ENCODE data around the gene AXIN2.
A peak's percentile ranks its signal among the peaks of the same experiment; 100 is the strongest.

The AXIN2 gene, protein sequence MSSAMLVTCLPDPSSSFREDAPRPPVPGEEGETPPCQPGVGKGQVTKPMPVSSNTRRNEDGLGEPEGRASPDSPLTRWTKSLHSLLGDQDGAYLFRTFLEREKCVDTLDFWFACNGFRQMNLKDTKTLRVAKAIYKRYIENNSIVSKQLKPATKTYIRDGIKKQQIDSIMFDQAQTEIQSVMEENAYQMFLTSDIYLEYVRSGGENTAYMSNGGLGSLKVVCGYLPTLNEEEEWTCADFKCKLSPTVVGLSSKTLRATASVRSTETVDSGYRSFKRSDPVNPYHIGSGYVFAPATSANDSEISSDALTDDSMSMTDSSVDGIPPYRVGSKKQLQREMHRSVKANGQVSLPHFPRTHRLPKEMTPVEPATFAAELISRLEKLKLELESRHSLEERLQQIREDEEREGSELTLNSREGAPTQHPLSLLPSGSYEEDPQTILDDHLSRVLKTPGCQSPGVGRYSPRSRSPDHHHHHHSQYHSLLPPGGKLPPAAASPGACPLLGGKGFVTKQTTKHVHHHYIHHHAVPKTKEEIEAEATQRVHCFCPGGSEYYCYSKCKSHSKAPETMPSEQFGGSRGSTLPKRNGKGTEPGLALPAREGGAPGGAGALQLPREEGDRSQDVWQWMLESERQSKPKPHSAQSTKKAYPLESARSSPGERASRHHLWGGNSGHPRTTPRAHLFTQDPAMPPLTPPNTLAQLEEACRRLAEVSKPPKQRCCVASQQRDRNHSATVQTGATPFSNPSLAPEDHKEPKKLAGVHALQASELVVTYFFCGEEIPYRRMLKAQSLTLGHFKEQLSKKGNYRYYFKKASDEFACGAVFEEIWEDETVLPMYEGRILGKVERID

DNA sequence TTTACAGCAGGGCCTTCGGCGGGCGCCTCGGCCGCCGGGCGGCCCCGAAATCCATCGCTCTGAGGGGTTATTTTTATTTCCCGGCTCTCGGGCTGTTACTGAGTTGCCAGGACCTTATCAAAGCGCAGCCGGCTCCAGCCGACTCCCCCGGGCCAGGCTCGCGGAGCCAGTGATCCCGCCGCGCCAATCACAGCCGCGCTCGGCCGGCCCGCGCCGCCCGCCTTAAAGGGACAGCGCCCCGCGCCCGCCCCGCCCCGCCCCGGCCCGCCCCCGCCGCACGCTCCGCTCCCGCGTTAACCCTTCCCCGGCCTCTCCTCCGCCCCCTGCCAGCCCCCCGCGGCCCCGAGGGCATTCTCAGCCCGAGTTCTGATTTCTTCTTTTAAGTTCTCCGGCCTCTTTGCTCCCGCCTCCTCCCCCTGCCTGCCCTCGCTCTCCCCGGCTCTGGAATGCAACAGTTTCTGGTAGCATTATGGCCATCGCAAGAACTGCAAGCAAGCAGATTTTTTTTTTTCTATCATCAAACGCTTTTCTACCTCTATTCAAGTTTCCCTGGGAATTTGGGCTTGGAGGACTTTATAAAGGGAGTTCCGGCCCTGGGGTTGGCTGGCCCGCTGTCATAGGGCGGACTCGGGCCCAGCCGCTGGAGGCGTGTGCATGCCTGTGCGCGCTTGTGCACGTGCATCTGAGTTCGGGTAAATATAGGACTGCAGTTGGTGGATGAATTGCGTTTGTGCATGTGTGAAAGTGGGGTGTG, at the start of gene AXIN2:
TSS of gene AXIN2 (minus strand) at position 197 of the 754 bp plus-strand sequence. CDS start 3,028 bp downstream, outside the sequence.
- peak within 1 kb of the TSS; percentile 83 for H3K4me3 ChIP-seq (ENCODE audit: low read depth, low read length)

DNA sequence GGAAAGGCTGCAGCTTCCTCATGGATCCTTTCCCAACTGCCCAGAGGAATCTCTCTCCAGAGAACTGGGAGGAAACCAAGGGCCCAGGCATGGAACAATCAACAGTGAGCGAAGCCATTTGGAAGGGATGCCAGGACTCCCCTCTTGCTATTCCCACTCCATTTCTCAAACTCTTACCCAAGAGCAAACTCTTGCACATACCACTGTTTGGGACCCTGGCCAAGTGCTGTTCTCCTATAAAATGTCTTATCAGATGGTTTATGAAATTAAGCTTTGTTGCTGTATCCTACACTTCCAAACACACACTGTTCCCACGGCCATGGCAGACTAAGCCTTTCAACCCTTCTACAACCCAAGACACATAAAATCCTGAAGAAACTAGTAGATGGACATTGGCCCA, 48.3 kb upstream of the AXIN2 start:
- H3K4me3 ChIP-seq (ENCODE audit: low read depth, low read length), result no peak overlapping the region

DNA sequence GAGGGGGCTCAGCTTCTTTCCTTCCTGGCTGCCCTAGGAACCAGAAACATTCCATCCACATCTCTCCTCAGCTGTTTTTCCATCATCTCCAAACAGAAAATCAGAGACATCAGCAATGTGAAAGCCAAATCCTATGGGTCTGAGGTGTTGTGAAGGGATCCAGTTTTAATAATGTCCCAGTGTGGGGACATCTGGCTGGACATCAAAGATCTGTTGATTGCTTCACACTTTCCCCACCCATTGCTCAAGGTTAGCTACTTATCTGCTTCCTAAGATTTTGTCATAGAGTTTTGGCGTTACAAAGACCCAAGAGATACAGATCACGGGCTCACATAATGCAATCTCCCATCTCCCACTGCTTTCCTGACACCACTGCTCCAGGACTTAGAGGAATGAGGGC, 47.8 kb upstream of the AXIN2 start:
- no peak overlapping the region for H3K4me3 ChIP-seq (ENCODE audit: low read depth, low read length)

DNA sequence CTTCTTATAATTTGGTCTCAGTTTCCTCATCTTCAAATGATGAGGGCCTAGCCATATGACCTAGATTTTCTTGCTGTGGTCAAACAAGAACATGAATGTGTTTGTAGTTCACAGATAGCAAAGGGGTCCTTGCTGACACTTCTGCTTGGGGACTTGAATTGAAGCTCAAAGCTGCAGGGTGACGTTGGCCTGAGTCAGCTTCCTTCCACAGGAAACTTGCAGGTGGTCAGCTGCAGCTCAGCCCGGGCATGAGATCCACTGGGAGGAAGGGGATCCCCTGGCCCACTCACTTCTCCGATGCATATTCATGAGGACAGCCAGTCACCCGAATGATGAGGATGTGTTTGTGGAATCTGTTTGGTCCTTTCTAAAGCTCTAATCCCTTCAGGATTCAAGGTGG, 42.6 kb upstream of the AXIN2 start:
- H3K4me3 ChIP-seq (ENCODE audit: low read depth, low read length), result no peak overlapping the region

DNA sequence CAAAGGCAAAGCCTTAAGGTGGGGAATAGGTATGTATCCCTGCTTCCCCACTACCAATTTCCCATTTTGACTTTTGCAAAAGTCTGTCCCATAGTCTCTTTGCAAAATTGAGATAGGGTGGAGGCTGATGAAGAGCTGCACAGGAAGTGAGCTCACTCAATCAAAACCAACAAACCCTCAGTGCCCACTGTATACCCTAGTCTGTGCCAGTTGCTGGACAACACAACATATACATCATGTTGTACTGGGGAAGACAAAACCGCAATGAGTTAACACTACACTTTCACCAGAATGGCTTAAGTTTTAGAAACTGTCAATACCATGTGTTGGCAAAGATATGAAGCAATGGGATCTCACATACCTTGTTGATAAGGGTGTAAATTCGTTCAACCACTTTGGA, 40.4 kb upstream of the AXIN2 start:
- H3K4me3 ChIP-seq (ENCODE audit: low read depth, low read length), result no peak overlapping the region

DNA sequence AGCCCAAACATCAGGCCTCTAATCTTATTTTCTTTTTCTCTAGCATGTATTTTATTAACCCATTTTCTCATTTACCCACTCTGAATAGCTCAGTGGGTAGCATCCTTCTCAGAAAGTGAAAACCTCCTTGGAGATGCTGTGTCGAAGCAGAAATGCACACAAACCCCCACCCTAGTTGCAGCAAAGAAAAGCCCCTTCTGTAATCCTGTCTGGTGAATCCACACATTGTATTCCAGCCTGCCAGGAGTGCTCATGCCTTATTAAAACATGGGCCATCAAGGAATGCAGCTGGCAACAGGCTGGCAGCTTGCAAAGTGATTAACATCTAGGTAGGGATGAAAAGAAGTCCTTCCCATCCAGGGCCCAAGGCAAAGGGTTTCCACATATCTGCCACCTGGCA, 39.7 kb upstream of the AXIN2 start:
- H3K4me3 ChIP-seq (ENCODE audit: low read depth, low read length), result no peak overlapping the region

DNA sequence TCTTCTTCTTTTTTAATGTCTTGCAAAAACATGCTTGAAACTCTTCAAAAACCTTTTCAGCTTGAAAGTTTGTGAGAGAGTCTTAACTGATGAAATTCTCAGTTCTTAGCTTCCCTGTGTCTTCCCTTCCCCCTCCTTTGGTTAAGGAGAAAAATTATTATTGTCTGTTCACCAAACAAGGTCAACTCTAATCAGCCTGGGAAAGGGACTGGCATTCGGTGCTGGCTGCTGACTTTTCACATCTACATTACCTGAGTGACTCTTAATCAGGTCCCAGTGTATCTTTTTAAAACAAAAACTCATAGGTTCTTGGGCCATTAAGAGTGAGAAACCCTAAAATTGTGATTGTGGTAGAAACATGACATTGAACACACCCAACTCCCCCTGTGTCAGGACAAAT, 39.1 kb upstream of the AXIN2 start:
- no peak overlapping the region for H3K4me3 ChIP-seq (ENCODE audit: low read depth, low read length)

DNA sequence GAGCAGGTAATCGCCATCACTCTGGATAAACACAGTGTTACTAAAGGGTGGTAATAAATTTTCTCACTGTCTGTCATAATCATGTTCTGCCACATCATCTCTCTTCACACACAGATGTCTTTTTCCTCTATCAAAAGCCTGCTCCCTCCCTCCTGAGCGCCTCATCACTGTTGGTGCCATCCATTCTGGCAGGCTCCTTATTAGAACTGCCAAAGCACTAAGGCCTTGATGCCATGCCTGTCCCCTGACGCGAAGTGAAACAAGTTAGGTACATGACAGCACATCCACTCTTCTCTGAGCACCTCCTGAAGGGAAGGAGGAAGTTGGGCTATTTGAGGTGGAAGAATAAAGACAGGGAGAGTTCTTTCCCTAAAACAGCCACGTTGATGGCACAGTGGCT, 38.2 kb upstream of the AXIN2 start:
- no peak overlapping the region for H3K4me3 ChIP-seq (ENCODE audit: low read depth, low read length)

DNA sequence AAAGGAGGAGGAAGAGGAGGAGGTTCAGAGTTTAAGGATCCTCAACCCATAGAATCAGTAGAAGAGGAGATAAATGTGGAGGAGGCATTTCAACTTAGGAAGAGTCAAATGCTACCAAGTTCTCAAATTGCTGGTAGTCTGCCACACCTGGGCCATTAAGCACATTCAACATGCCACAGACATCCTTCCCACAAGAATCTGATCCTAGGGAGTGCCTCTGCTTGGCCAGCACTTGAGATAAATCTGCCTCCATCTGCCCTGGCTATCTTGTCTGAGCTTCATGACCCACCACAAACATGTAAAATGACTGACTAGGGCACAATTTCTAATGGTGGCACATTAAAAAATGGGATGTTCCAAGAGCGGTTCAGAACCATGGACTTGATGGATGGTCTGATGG, 37.3 kb upstream of the AXIN2 start:
- no peak overlapping the region for H3K4me3 ChIP-seq (ENCODE audit: low read depth, low read length)

DNA sequence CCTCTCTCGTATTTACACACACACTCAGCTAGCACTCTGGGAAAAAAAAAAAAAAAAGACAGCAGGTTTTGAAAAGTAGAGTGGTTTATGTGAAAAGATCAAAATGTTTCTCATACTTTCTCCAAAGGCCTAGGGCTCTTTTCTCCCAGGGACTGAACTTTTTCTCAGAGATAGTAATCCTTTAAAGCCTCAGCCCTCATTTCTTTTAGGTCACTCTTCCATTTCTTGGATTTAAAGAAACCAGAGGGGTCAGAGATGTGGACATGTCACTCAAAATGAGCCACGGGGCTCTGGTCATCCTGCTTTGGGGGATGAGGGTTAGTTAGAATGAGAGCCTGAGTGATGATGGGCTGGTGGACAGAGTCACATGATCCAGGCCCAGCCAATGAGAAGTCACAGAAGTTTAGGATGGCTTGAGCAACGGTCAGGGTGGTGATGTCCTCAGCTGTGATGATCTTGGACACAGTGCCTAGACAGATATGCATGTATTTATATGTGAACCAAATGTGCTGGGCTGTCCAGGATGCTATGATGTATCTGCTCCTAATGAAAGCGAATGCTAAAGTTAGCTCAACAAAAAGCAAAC, 33.7 kb upstream of the AXIN2 start:
- no peak overlapping the region for H3K4me3 ChIP-seq (ENCODE audit: low read depth, low read length)

DNA sequence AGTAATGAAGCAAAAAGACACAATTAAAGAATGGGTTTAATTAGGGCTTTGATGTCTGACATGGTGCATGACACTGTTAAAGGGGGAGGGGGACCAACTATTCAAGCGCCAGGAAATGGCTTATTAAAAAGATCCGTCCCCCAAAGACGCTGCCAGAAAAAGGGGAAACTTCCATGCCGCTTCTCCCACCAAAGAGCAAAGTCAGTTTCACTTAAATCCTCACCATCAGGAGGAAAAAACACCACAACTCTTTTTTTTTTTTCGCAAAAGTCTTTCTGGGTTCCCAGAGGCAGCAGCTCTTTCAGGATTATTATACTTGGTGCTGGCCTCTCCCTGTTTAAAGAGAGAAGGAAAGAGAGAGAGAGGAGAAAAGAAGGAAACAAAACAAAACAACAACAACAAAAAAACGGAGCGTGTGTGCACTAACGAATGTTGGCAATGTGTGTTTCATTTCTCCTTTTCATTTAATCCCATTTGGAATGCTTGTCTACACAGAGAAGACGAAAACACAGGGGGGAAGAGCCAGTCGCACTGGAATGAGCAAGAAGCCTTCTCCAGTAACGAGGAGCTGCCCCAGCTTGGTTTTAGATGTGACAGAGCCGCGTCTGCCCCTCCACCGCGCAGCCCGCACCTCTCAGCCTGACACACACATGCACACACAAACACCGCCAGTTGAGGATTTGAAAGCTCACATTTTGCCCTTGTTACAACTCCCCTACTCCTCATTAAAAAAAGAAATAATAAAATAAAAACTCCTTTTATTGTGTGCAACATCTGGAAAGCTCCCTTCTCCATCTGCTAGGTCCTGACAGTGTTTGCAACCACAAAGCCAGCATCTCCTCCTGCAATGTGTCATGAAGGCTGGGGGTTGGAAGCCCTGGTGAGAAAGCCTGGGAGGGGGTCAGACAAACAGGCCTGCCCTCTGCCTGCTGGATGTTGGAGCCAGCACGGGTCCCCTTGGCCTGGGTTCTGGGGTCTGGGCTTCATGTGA, 32.7 kb upstream of the AXIN2 start:
- no peak overlapping the region for H3K4me3 ChIP-seq (ENCODE audit: low read depth, low read length)

DNA sequence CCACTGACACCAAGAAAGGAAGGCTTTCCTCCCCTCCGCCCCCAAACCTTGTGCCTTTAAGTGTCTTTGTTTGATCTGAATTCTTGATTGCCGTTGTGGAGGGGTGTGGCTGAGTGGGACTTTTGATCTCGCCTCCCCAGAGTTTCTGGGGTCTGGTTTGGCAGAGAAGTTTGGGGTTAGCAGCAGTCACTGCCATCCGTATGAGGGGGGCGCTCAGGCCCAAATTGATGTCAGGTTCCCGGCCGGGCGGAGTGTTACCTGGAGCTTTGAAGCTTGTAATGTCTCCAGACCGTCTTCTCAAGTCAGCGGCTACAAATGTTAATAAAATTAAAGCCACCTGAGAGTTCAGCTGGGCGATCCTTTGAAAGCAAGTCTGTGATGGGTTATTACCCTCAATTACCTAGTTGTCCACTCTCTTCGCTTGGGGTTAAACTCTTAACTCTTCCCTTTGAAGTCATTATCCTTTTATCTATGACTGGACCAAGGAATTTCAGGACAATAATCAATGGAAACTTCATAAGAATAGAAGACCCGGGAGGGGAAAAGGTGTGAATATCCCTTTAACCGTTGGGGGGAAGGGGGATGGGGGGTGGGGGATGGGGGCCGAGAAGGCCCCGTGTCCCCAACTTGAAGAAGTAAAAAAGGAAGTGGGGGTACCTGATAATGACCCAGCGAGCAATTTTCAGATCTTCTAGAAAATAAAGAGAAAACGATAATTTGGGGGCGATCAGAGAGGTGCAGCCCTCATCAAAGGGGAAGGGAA, 31.8 kb upstream of the AXIN2 start:
- no peak overlapping the region for H3K4me3 ChIP-seq (ENCODE audit: low read depth, low read length)

DNA sequence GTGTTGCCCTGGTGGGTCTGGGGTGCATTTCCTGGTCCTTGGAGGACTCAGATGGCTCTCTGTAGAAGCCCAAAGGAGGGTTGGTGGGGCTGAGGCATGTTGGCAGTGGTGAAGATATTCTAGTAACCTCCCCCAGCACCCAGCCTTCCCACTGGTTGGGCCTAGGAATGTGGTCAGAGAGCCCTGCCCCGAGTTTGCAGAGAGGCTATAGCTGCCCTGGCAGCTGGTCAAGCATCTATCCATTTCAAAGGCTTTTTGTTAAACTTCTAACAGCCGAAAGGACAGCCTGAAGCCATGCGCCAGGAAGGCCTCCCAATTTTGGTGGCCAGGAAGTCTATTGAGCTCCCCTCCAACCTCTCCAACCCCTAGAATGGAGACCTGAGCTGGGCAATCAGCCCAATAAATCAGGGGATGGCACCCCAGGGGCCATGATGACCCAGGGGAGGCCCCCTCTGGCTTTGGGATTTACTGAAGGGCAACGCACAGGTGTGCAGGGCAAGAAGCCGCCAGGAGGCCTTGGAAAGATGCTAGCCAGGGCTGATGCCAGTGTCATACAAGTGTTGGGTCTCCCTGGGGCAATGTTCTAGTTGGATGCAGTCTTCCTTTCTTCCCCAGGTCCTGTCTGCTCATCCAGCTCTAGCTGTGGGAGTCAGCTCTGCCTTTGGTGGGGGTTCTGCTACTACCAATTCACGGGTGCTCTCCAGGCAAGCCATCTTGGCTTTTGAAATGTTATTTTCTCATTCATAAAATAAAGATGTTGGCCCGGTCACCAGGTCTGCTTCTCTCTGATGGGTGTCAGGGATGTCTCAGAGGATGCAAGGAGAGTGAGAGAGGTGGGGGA, 30.9 kb upstream of the AXIN2 start:
- no peak overlapping the region for H3K4me3 ChIP-seq (ENCODE audit: low read depth, low read length)

DNA sequence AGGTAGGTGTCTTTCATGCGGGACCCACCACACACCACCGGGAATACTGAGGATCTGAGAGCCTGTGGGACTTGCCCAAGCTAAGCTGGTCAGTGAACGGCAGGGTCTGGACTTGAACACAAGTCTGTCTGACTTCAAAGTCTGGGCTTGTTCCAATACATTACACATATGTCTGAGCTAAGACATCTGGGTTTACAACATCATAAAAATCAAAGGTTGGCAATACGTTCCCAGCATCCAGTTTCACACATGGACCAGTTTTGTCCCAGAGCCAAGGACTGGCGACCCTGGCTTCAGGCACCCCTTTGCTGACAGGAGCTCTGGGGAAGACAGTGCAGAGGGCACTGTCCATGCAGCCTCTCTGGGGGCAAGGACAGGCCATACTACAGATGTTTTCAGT, 27.9 kb upstream of the AXIN2 start:
- H3K4me3 ChIP-seq (ENCODE audit: low read depth, low read length), result no peak overlapping the region

DNA sequence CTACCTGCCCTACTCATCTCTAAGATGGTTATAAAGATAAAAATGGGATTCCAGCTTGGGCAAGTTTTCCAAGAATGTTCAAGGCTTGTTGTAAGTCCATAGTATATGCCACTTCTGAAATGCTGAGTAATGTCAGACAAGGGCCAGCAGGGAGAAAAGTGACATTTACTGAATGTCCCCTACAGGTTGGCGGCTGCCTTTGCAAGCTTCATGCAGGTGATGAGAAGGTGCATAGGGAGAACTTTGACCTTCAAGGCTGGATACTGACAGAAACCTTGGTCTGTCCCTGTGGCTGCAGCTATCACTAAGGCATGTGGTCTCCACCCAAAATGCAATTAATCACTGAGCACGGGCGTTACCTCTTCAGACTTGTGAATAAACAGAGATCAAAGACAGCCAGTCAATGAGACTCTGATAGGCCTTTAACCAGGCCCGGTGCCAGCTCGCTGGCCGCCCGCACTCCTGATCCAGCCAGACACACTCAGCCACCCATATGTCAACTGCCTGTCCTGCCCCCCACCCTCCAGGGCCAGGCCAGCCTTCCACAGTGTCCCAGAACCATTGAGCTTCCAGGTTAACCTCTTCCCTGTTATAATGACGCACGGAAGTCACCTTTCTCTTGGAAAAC, 26.8 kb upstream of the AXIN2 start:
- H3K4me3 ChIP-seq (ENCODE audit: low read depth, low read length), result no peak overlapping the region

DNA sequence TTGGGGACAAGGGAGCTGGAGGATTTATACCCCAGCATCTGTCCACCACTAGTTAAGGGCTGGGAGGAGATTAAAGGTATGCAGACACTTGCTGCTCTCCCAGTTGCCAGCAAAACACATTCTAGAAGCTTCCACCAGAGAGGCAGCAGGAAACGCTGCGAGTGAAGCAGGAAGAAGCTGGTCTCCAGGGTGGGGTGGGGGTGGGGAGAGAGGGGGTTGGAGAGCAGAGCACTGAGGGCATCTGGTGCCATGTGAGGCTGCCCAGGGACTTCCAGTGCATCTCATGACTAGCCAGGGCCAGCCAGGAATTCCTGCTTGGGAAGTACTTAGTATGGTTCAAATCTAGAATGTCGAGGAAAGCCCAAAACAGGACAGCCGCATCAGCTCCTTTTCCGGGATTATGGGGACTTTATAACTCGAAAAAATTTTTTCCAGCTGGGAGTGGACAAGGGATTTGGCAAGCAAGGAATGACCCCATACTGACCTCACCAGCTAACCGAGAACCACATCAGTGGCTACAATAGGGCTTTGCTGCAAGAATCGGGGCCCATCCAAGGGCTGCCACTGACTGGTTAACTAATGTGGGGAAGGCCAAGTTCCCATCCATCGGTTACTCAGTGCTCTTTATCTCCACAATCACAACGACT, 26.2 kb upstream of the AXIN2 start:
- no peak overlapping the region for H3K4me3 ChIP-seq (ENCODE audit: low read depth, low read length)

DNA sequence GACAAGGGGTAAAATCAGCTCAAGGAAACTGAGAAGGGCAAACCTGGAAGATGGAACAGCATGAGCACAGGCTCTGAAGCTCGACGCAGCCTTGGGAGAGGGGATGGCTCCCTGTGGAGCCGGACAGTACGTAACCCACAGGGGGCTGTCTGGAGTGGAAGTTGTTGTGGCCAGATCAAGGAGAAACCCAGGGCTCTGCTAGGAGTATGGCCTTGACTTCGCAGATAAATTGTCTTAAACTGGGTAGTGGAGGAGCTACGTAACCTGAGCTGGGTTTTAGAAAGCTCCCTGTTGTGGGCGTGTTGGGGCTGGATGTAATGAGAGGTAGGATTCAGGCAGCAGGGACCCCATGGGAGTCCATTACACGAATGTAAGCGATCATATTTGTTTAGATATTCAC, 25.5 kb upstream of the AXIN2 start:
- H3K4me3 ChIP-seq (ENCODE audit: low read depth, low read length), result no peak overlapping the region

Measured in iPS-11a (cell line).